GM10266 (cell line): ENCODE results near the gene USH1C.

Source experiments
- DNase-seq: peaks from one replicate; pipeline ENCODE4 v3.0.0; 2012; ENCODE audit errors: extremely low spot score
- CTCF ChIP-seq: IDR thresholded peaks from 2 replicates; pipeline ENCODE4 v1.5.1; 2012; ENCODE audit warnings: mild to moderate bottlenecking, low read depth; ENCODE audit not compliant: control insufficient read depth, insufficient read depth; ENCODE audit errors: missing control alignments

USH1C gene

GRCh38 chr11:17460406-17460805 is 83.8 kb downstream of the USH1C start:
- no peak for DNase-seq
- TF ChIP-seq CTCF: no peak

GRCh38 chr11:17459236-17459896 is 84.8 kb downstream of the USH1C start:
- no peak for TF ChIP-seq CTCF
- DNase-seq: no peak

- DNase-seq: no peak
- no peak for TF ChIP-seq CTCF
Observed at GRCh38 chr11:17458268-17458667, 85.9 kb downstream of the USH1C start.

GRCh38 chr11:17457396-17458173 is 86.6 kb downstream of the USH1C start:
- TF ChIP-seq CTCF: no peak
- no peak for DNase-seq

- no peak for TF ChIP-seq CTCF
- DNase-seq: no peak
Observed at GRCh38 chr11:17452668-17453067, 91.5 kb downstream of the USH1C start.

- DNase-seq: no peak
- TF ChIP-seq CTCF: no peak
Observed at GRCh38 chr11:17449158-17449557, 95.1 kb downstream of the USH1C start.

GRCh38 chr11:17446482-17446881 is 97.7 kb downstream of the USH1C start:
- no peak for TF ChIP-seq CTCF

More at GRCh38 chr11:17446482-17446881, 97.7 kb downstream of the USH1C start:
- no peak for DNase-seq
